PFSK-1 (cell line): ENCODE measurements around the gene ATXN1.

Source experiments
- FOXP2 ChIP-seq: optimal IDR thresholded peaks from 2 replicates; pipeline ENCODE3; 2011; ENCODE audit warnings: borderline replicate concordance, control low read depth, inconsistent platforms; ENCODE audit not compliant: insufficient read depth; ENCODE audit errors: extremely low read length, extremely low read depth
- POLR2AphosphoS5 ChIP-seq: IDR thresholded peaks from 2 replicates; pipeline ENCODE4 v1.6.1; 2012; ENCODE audit warnings: low read depth, mild to moderate bottlenecking, control low read depth, low read length, moderate library complexity
- REST ChIP-seq, 2 experiments: IDR thresholded peaks; 2 replicates each; pipeline versions ENCODE4 v1.6.1 to v1.8.0; 2011 to 2012; ENCODE audit warnings: low read depth in 2 of 2, low read length in 2 of 2, control low read depth in 1 of 2, inconsistent platforms in 1 of 2, mild to moderate bottlenecking in 1 of 2, moderate library complexity in 1 of 2; ENCODE audit not compliant: insufficient read depth in 1 of 2
- SIN3A ChIP-seq: IDR thresholded peaks from 2 replicates; pipeline ENCODE4 v1.6.1; 2012; ENCODE audit warnings: mild to moderate bottlenecking, low read length, moderate library complexity, borderline replicate concordance; ENCODE audit not compliant: insufficient read depth
- TAF1 ChIP-seq: IDR thresholded peaks from 2 replicates; pipeline ENCODE4 v1.6.1; 2012; ENCODE audit warnings: low read length, control low read depth, borderline replicate concordance; ENCODE audit not compliant: insufficient read depth

- no peak for TF ChIP-seq REST (IDR thresholded peaks at IDR 0.05; ENCODE audit: insufficient read depth in 1 of 2, low read depth in 2 of 2, low read length in 2 of 2)
- TF ChIP-seq TAF1 = no peak
- no peak for TF ChIP-seq SIN3A
- no peak for TF ChIP-seq POLR2AphosphoS5
- TF ChIP-seq FOXP2 = no peak
Observed at GRCh38 chr6:16654701-16655100, 106.6 kb downstream of the ATXN1 start.
